Loucy (cell line): ENCODE measurements around the gene CYP19A1.

ENCODE experiments used
- EZH2phosphoT487 ChIP-seq: fragments of 200-600 bp; IDR thresholded peaks from 2 replicates; pipeline ENCODE4 v1.6.1; 2018; ENCODE audit warnings: antibody characterized with exemption, mild to moderate bottlenecking, moderate library complexity, borderline replicate concordance
- TF ChIP-seq, protein P1 (sequence below): fragments of 200-600 bp; sonication (generic); conservative IDR thresholded peaks from 2 replicates; pipeline ENCODE4 v1.5.1; 2014; ENCODE audit warnings: mild to moderate bottlenecking, antibody characterized with exemption, low read length

DNA sequence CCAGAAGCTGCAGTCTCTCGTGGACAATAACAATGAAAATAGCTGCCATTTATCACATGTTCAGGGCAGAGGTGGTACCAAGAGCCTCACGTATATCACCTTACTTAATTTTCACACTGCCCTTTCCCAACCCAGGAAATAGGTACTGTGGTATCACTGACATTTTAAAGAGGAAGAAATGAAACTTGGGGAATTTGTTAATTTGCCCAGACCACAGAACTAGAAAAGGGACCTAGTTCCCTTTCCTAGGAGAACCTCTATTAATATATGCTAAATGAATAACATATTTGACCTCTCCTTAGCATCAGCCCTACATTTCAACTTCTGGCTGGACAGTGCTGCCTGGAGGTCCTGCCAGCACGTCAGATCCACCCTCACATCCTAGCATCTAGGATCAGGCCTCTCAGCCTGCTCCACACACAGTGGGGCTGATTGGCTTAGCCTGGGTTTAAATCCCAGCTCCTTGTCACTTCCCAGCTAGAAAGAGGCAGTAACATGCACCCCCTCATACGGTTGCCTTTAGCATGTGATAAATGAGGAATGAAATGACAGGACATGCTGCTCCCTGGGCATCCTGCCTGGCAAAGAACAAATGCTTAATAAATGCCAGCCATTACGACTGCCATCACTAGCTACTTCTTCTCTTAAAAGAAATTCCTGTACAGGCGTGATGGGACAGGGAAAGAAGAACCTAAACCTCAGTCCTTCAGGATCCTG, 148.6 kb downstream of the CYP19A1 start:
- TF ChIP-seq, protein P1, sequence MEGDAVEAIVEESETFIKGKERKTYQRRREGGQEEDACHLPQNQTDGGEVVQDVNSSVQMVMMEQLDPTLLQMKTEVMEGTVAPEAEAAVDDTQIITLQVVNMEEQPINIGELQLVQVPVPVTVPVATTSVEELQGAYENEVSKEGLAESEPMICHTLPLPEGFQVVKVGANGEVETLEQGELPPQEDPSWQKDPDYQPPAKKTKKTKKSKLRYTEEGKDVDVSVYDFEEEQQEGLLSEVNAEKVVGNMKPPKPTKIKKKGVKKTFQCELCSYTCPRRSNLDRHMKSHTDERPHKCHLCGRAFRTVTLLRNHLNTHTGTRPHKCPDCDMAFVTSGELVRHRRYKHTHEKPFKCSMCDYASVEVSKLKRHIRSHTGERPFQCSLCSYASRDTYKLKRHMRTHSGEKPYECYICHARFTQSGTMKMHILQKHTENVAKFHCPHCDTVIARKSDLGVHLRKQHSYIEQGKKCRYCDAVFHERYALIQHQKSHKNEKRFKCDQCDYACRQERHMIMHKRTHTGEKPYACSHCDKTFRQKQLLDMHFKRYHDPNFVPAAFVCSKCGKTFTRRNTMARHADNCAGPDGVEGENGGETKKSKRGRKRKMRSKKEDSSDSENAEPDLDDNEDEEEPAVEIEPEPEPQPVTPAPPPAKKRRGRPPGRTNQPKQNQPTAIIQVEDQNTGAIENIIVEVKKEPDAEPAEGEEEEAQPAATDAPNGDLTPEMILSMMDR: no peak
- TF ChIP-seq EZH2phosphoT487: no peak
